GM12892 (cell line): ENCODE data around the gene ANXA8.

Experiments used
- POLR2A ChIP-seq: IDR thresholded peaks from 2 replicates; pipeline ENCODE4 v1.6.1; 2011; ENCODE audit warnings: low read depth, low read length, control low read depth
- POLR2AphosphoS5 ChIP-seq: IDR thresholded peaks from 2 replicates; pipeline ENCODE4 v1.6.1; 2011; ENCODE audit warnings: low read depth, low read length, control low read depth

GRCh38 chr10:47451998-47452494 lies 31.9 kb downstream of the ANXA8 start:
- TF ChIP-seq POLR2A, result no peak
- TF ChIP-seq POLR2AphosphoS5, result no peak
